Left forelimb (tissue), 1 donor: ENCODE data around the gene PPDPF.

ENCODE experiments used
- DNase-seq: peaks from one replicate; pipeline ENCODE4 v3.0.0-alpha.2; 2018; ENCODE audit warnings: low spot score

PPDPF gene

DNA sequence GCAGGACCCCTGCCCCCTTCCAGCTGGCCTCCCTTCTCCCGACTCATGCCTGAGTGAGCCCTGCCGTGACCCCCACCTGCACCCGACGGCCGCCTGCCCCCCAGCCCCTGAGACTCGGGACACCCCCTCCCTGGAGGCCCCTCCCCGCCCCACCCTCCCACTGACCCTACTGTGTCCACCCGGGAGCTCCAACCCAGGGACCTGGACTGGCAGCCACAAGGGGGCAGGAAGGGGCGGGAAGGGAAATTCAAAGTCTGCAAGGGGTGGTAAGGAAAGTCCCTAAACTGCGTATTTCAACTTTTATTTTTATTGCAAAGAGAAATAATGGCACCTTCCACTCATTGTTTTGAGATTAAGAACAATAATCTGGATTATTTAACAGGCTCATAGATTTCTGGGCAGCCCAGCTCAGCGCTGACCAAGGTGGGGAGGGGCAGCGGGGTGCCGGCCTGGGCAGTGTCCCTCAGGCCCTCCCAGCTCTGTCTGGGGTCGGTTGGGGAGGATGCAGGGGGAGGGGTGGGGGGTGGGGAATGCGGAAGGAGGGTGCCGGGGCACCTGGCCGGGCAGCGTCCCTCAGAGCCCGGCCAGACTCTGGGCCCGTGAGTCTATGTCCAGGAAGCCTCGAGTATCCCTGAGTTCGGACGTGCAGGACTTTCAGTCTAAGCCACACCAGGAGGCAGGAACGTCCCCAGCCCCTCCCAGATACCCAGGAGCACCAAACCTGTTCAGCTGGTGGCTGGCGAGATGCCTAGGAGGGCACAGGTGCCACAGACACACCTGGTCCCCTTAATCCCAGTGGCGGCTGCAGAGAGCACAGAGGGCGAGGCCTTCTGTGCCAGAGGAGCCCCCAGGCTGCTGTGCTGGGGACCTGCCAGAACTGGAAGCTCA, 17.9 kb downstream of the PPDPF start:
- no peak for DNase-seq

DNA sequence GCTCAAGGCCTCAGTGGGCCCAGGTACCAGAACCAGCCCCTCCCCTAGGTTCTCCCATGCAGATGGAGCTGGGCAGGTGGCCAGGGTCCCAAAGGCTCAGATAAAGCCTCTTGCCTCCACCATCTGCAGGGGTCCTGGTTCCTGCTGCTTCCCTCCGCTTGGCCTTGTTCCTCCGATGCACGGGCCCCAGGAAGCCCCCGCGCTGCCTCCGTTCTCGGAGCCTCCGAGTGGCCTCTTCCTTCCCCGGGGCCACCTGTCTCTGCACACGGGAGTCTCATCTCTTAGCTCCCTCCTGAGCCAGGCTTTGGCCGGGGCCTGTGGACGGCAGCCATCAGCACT, 18.5 kb downstream of the PPDPF start:
- DNase-seq, result no peak

DNA sequence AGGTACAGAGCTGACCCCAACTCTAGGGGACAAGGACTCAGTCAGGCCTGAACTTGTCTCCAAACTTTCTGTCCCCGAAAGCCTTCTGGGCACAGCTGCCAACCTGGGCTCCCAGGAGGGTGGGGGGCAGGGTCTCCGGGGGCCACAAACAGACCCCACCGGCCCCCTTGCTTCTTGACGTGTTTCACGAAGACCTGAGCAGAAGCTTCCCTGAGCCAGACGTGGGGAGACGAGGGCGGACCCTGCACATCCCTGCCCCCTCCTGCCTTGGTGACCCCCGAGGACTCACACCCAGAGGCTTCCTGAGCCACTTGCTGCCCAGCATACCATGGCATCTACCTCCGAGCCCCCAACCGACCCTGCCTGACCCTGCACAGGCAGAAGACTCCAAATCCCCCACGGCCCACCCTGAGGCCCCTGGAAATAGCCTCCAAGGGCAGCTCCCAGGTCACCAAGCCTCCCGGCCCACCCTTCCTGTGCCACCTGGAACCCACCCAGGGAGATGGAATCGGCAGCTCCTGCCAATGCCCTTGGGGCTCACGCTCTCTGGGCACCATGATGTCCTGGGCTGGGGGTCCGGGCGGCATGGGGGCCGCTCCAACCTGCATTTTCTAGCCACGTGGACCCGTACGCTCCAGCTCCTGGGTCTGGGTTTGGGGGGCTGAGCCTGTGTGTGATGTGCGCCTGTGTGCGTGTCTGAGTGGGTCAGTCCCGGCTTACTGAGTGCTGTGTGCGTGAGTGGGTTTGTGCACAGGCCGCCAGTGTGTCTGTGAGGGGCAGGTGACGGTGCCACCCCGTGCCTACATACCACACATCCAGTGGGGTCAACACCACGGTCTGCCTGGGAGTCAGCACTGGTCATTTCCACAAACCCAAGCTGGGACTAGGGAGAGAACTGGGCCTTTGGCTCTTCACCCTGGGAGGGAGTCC, 19.1 kb downstream of the PPDPF start:
- DNase-seq, result no peak

DNA sequence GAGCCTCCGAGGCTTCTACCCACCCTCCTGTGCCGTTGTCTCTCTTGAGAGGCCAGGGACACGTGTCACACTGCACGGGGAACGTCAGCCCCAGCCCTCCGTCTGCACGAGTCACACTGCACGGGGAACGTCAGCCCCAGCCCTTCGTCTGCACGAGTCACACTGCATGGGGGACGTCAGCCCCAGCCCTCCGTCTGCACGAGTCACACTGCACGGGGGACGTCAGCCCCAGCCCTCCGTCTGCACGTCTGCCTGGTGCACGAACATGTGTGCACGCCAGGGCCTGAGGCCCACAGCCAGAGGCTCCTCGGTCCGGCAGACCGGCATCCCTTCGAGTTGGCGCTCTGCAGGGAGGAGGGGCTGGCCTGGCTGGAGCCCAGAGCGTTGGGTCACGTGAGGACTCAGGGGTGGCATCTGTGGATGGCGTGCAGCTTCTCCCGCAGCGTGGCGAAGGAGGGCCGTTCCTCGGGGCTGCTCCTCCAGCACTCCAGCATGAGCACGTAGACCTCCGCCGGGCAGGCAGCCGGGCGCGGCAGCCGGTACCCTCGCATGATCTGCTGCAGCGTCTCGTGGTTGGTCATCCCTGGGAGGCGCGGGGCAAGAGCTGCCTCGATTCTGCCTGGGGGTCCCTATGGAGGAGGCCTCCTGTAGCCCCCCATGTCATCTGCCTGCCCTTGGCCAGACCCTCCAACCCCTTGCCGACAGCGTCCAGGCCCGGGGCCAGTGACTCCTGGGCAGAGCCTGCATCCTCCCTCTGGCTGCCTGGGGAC, 20.0 kb downstream of the PPDPF start:
- DNase-seq, result no peak

DNA sequence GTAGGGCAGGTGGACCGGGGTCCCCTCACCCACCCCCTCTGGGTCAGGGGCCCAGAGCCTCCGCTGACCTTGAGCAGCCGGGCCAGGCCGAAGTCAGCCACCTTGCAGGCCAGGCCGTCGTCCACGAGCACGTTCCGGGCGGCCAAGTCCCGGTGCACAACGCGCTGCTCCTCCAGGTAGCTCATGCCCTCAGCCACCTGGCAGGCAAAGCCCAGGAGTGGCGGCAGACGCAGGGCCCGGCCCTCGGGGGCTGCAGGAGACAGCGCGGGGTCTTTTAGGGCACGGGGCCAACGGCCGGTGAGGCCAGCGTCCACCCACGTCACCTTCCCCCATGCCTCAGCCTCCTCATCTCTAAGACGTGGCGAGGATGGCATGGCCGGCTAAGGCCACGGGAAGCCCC, 20.8 kb downstream of the PPDPF start:
- no peak for DNase-seq

DNA sequence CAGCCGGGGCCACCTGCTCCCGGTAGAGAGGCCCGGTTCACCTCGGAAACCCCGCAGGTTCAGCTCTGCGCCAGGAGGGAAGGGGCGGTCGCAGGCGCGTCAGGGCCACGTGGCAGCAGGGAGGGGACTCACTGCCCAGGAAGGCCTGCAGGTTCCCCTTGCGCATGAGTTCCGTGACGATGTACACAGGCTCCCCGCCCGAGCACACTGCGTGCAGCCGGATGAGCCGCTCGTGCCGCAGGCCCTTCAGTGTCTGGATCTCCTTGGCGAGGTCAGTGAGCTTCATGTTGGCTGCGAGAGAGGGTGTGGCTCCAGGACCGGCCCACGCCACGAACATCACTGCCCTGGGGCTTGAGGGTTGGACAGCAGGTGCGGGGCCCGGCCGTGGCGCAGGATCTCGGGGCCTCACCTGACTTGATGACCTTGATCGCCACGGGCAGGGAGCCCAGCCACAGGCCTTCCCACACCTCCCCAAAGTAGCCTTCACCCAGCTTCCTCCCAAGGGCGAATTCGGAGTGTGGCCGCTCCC, 21.5 kb downstream of the PPDPF start:
- no peak for DNase-seq

DNA sequence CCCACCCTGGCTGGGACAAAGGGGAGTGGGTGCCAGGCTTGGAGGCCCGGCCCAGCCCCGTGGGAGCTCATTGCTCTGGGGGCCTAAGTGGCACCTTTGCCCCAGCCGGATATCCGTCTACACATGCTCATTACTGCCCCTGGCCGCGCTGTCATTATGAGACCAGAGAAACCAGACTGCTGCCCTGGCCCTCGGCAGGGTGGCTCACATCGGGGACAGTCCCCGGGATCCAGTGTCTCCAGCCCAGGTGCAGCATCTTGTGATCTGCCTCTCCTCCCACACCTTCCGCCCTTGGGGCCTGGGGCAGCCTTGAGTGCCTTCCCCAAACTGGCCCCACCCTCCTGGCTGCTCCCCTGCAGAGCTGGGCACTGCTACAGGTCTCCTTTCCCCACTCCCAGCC, 22.1 kb downstream of the PPDPF start:
- no peak for DNase-seq

DNA sequence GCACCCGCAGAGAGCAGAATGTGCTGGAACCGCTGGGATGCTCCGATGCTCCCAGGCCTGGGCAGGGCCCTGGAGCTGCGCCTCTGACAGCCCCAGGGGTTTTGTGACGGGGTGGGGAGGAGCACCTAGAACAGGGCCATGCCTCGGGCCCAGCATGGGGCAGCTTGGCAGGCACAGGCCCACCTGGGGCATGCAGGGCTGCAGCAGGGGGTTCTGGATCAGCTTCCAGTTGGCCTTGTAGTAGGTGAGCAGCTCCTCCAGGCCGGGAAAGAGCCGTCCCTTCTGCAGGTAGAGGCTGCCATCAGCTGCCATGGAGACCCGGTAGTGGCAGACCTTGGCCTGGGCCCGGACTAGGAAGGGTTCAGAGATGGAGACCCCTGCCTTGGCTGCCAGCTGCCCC, 22.6 kb downstream of the PPDPF start:
- no peak for DNase-seq

DNA sequence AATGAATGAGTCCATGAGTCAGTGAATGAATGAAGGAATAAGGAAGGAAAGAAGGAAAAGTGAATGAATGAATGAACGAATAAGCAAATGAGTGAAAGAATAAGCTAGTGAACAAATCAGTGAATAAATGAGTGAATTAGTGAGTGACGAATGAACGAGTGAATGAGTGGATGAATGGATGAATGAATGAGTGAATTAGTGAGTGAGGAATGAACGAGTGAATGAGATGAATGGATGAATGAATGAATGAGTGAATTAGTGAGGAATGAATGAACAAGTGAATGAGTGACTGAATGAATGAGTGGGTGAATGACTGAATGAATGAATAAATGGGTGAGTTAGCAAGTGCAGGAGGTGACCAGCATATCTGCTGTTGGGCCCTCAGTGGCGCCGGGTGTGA, 23.2 kb downstream of the PPDPF start:
- DNase-seq, result no peak

DNA sequence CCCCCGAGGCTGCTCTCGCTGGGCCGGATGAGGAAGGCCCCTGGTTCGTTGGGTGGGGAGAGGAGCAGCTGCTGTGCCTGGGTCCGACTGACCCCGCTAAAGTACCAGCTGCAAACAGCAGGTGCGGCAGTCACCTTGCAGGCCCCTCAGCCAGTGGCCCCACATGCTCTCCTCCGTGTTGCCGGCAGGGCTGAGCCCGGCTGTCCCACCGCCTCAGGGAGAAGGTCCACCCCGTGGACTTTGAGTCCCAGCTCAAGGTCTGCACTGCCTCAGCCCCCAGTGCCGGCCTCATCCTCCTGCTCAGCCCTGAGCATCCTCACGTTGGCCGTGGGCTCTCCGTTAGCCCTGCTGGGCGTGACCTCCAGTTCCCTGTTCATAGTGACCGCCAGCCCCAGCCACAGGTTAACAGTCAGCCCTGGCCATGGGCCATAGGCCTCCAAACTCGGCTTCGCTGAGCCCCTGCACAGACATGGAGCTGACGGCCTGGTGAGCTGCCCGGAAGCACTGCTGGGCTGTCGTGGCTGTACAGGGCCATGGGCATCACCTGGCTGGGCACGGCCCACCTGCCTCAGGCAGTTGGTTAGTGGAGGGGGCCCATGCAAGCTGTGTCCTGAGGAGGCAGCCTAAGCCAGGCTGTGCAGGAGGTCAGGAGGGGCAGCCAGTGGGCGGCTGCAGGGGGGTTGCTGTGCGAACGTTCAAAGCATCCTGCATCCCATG, 23.8 kb downstream of the PPDPF start:
- no peak for DNase-seq

DNA sequence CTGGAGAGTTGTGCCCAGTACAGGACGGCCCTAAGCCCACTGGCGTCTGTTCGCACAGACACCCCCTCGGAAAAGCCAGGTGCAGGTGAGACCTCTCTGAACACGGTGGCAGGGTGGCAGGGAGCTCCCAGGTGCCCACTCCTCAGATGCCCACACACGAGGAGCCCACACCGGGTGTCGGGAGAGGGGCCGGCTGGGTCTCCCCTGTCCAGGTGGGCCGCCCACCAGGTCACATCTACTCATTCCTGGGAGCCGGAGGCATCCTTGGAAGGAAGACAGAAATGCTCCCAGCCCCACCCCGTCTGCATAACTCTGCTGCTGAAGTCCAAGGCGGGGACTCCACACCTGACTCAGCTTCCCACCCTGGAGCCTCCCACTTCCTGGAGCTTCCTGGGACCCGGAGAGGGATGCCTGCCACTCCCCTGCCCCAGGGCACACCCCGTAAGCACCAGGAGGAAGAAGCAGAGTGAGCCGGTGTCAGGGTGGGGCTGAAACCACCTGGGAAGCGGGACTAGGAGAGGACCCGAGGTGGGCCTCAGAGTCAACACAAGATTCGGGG, 24.5 kb downstream of the PPDPF start:
- DNase-seq, result no peak

DNA sequence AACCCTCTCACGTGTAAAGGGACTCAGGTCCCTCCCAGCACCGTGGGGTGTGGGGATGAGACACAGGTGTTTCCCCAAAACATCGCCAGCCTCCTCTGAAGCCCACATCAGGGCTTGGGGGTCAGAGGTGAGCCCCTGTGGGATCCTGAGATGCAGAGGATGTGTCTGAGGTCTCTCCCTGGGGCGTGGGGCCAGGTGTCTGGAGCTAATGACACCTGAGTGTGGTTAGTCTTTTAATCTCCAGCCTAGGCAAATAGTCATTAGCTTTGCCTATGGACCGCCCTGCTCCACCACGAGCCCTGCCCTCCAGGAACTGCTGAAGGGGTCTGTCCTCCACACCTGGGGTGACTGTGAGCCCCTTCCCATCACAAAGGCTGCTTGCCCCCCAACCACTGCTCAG, 25.2 kb downstream of the PPDPF start:
- DNase-seq, result no peak

DNA sequence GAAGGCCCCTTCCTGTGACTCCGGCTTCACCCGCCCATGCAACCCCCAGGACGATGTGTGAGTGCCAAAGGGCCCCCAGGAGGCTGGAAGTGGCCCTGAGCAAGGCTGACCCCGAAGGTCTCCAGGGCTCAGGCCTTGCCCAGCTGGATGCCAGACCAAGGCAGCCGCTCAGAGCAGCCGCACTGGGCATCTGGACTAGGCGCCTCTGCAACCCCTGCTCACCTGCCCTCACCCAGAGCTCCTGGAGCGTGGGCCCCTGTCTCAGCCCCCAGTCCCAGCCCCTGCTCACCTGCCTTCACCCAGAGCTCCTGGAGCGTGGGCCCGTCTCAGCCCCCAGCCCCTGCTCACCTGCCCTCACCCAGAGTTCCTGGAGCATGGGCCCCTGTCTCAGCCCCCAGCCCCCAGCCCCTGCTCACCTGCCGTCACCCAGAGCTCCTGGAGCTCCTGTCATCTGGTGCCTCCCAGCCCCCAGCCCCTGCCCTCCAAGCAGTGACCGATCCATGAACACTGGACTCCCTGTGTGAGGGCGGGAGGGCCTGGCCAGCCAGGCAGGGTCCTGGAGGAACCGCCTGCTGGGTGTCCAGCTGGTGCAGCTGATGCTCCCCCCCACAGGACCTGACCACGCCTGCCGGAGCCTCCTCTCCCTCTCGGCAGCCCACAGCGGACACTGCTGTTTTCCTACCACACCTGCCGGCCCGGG, 25.8 kb downstream of the PPDPF start:
- no peak for DNase-seq

DNA sequence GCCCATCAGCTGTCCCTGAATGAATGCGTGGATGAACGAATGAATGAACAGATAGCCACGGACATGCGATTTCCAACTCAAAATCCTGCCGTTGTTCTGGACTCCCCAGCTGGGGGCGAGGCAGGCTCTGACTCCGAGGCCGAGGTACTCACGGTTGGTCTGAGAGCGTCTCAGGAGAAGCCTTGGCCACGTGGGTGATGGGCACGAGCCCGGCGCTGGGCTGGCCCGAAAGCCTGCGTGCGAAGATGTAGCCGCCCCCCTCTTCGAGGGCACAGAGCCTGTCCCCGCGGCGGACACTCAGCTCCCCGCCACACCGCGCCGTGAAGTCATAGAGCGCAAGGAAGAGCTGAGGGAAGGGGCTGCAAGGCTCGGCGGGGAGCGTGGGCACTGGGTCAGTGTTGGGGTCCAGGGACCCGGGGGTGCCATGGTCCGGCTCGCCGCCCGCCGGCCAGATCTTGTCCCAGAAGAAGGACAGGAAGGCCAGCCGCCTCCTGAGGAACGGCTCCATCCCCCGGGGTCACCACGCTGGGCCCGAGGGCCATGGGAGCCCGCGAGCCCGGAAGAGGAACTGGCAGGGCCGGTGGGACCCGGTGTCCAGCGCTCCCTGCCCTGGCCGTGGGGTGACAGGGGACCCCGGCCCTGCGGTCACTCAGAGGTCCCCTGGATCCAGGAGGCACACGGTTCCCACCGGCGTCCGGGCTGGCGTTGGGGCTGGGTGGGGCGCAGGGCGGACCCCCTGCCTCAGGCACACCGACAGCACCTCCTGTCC, 26.6 kb downstream of the PPDPF start:
- DNase-seq, result no peak

DNA sequence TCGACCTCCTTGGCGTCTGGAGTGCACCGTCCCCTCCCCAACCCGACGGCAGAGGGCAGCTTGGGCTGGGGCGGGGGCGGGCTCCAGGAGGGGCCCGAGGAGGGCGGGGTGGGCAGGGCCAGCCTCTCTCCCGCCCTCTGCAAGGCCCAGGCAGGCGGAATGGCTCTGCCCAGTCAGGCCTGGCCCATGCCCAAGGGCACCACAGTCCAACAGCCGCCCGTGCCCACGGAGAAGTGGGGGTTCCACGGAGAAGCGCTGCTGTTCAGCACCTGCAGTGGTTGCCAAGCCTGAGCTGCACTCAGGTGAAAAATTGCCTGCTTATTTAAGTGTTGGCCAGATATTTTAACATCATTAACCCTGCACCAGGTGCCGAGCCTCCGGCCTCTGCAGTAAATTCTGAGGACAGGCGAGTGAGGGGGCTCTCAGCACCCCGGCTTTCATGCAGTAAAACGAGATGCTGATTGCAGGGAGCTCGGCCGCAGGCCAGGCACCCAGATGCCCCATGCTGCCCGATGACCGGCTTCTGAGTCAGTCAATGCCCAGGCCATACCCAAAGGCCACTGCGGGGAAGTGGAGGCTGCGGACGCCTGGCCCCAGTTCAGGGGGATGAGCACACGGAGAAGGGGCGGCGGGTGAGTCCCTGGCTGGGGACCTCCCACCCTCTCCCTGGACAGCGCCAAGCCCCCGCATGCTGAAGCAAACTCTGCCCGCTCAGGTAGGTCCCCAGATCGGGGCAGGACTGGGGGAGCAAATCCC, 27.3 kb downstream of the PPDPF start, which contains the start of gene SRMS:
Gene SRMS, minus strand, starts transcription at position 25 of the 756 bp plus-strand sequence. CDS start 286 bp downstream, outside the sequence.
- DNase-seq, result no peak

DNA sequence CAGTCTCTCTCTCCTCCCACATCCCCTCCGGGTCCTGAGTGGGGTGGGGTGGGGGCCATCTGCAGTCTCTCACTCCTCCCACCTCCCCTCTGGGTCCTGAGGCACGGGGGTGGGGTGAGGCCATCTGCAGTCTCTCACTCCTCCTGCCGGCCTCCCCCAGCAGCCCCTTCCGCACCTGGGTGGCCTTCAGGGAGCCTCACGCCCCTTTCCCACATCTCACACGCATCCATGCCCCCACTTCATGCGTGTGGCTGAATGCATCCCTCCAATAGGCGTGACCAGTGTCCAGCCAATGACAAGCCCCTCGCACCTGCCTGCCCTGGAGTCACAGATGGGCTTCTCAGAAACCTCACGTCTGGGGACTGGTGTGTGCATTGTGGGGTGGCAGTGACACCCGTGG, 28.0 kb downstream of the PPDPF start:
- no peak for DNase-seq

DNA sequence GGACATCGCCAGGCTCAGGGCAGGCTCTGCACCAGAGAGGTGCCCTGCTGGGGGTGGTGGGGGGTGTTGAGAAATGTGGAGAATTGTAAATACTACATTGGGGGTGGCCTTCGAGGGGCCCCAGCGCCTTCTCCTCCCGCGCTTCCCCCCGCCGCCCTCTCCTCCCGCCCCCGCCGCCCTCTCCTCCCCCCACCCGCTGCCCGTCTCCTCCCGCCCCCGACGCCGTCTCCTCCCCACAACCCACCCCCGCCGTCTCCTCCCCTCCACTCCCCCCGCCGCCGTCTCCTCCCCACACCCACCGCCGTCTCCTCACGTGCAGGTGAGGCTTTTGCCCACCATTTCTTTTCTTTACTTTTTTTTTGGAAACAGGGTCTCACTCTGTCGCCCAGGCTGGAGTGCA, 28.5 kb downstream of the PPDPF start:
- no peak for DNase-seq

DNA sequence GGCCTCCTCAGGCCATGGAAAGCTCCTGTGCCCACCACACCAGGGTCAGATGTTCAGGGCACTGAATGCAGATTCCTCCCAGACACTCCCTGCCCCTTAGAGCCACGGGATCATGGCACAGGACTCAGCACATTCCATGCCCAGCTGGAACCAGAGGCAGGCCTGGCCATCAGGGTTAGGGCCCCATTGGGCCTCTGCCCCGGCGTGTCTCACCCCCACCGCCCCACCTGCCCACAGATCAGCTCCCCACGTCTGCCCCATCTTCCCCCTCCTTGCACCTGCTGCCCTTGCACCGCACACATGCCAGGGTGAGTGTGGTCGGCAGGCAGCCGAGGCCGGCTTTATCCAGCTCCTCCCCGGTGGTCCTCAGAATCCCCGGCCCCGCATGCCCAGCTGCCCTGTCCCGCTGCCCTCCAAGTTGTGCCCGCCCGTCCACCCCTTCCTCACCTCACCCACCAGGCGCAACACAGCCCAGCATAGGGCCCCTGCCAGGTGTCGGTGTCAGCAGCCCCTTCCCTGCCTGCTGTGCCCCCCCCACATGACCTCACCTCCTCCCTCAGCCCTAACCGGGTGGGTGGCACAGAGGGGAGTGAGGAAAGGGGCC, 29.2 kb downstream of the PPDPF start:
- DNase-seq, result no peak
